Epithelial cell of proximal tubule (primary cell): ENCODE results near the gene DR1. TPM values are rescaled to one million over a fixed set of nuclear protein-coding genes. Genes with fewer than 3 reads are reported as not detected.

ENCODE experiments used
- DNase-seq: peaks from one replicate; pipeline ENCODE4 v3.0.0-alpha.2; 2011; ENCODE audit warnings: low read depth
- H3K4me3 ChIP-seq: 2 replicates; pipeline ENCODE4 v1.5.1; 2011; ENCODE audit warnings: low read depth, mild to moderate bottlenecking, low read length
- CTCF ChIP-seq: conservative IDR thresholded peaks from 2 replicates; pipeline ENCODE4 v1.5.1; 2012; ENCODE audit warnings: low read depth, mild to moderate bottlenecking, low read length
- total RNA-seq: library from RNA; depleted of rRNA; stranded (reverse); fragments of >200 nt; gene quantifications from 2 replicates; pipeline ENCODE4 v1.2.3, GENCODE V29; 2015

Gene DR1
- total RNA-seq, 1 donor from 2014 or later: 34.9 TPM

GRCh38 chr1:93354749-93355148, 9.0 kb downstream of the DR1 start:
- no peak for TF ChIP-seq CTCF
- no peak for DNase-seq
- no peak overlapping the region for H3K4me3 ChIP-seq

- no peak overlapping the region for H3K4me3 ChIP-seq
- DNase-seq: no peak
- no peak for TF ChIP-seq CTCF
These were observed 11.5 kb downstream of the DR1 start for GRCh38 chr1:93357242-93357641.

- TF ChIP-seq CTCF: no peak
- H3K4me3 ChIP-seq: no peak overlapping the region
- no peak for DNase-seq
These were observed 12.6 kb downstream of the DR1 start for GRCh38 chr1:93358293-93358692.

GRCh38 chr1:93360111-93360510, 14.4 kb downstream of the DR1 start:
- no peak for DNase-seq
- H3K4me3 ChIP-seq: no peak overlapping the region
- TF ChIP-seq CTCF: no peak

- H3K4me3 ChIP-seq: no peak overlapping the region
- TF ChIP-seq CTCF: no peak
- DNase-seq: no peak
These were observed 16.5 kb downstream of the DR1 start for GRCh38 chr1:93362237-93362636.

GRCh38 chr1:93365813-93366212, 20.1 kb downstream of the DR1 start:
- TF ChIP-seq CTCF: no peak
- no peak overlapping the region for H3K4me3 ChIP-seq
- no peak for DNase-seq

- no peak for TF ChIP-seq CTCF
- DNase-seq: no peak
- no peak overlapping the region for H3K4me3 ChIP-seq
These were observed 24.0 kb downstream of the DR1 start for GRCh38 chr1:93369734-93370133.
